Small intestine (tissue), 4 donors: ENCODE data around the gene PAQR4. TPM values are rescaled to one million over a fixed set of nuclear protein-coding genes. Genes with fewer than 3 reads are reported as not detected.

ENCODE experiments used
- polyA plus RNA-seq, 4 donors: library from polyadenylated mRNA; stranded (reverse) in 3 of 4; unstranded in 1 of 4; fragments of 200-250 nt in 3 of 4; fragments of 120-200 nt in 1 of 4; gene quantifications; one replicate each; pipeline versions ENCODE4 v1.2.1 to v1.2.3, GENCODE V29; 2013
- donor health status: healthy with polysubstance abuse.
- donor health status: Bipolar disorder and iron deficiency.
- donor health status: healthy.

The PAQR4 gene
- polyA plus RNA-seq, 4 donors, result 1.4 to 19.4 (median 6.9) TPM

Other genes starting within 250 kb of the PAQR4 start
- gene PRSS27, start 249.1 kb upstream of the PAQR4 start, polyA plus RNA-seq, result 1 to 10 TPM in 1 of 4 donors, under 1 TPM in 1, not detected in 2; 0.65 to 1.3 TPM
- 100 to 1,000 TPM; 329 to 655 (median 496) TPM for gene SRRM2, start 216.7 kb upstream of the PAQR4 start, polyA plus RNA-seq
- gene ELOB, start 192.1 kb upstream of the PAQR4 start, polyA plus RNA-seq, result 100 to 1,000 TPM; 166 to 718 (median 396) TPM
- gene PRSS33, start 181.8 kb upstream of the PAQR4 start, polyA plus RNA-seq, result under 1 TPM in 1 of 4 donors, not detected in 3; 0.03 TPM
- not detected for gene PRSS41, start 170.9 kb upstream of the PAQR4 start, polyA plus RNA-seq
- gene PRSS21, start 152.1 kb upstream of the PAQR4 start, polyA plus RNA-seq, result under 1 TPM in 2 of 4 donors, not detected in 2; 0.15 to 0.19 TPM
- gene ZG16B, start 139.0 kb upstream of the PAQR4 start, polyA plus RNA-seq, result 10 to 100 TPM in 3 of 4 donors, 1 to 10 TPM in 1; 5.2 to 19.9 (median 15.0) TPM
- 1 to 10 TPM in 2 of 4 donors, under 1 TPM in 2; 0.45 to 3.9 (median 1.1) TPM for gene PRSS22, start 111.2 kb upstream of the PAQR4 start, polyA plus RNA-seq
- 10 to 100 TPM in 3 of 4 donors, 1 to 10 TPM in 1; 9.1 to 30.2 (median 23.3) TPM for gene FLYWCH2, start 86.1 kb upstream of the PAQR4 start, polyA plus RNA-seq
- 10 to 100 TPM; 13.0 to 18.8 (median 14.9) TPM for gene FLYWCH1, start 57.4 kb upstream of the PAQR4 start, polyA plus RNA-seq
- under 1 TPM in 3 of 4 donors, not detected in 1; 0.15 to 0.54 (median 0.47) TPM for gene KREMEN2, start 5.1 kb upstream of the PAQR4 start, polyA plus RNA-seq
- 10 to 100 TPM in 2 of 4 donors, 1 to 10 TPM in 2; 2.5 to 24.7 (median 7.0) TPM for gene PKMYT1, start 11.1 kb downstream of the PAQR4 start, polyA plus RNA-seq
- 1 to 10 TPM in 2 of 4 donors, under 1 TPM in 2; 0.76 to 2.7 (median 0.99) TPM for gene CLDN9, start 43.6 kb downstream of the PAQR4 start, polyA plus RNA-seq
- gene CLDN6, start 48.8 kb downstream of the PAQR4 start, polyA plus RNA-seq, result 10 to 100 TPM in 1 of 4 donors, under 1 TPM in 1, not detected in 2; 0.04 to 24.4 TPM
- gene TNFRSF12A, start 51.0 kb downstream of the PAQR4 start, polyA plus RNA-seq, result 100 to 1,000 TPM in 2 of 4 donors, 10 to 100 TPM in 2; 27.4 to 259 (median 80.2) TPM
- 100 to 1,000 TPM in 1 of 4 donors, 10 to 100 TPM in 3; 51.5 to 119 (median 57.0) TPM for gene HCFC1R1, start 54.6 kb downstream of the PAQR4 start, polyA plus RNA-seq
- gene THOC6, start 54.7 kb downstream of the PAQR4 start, polyA plus RNA-seq, result 10 to 100 TPM; 35.9 to 51.4 (median 45.0) TPM
- 10 to 100 TPM; 19.1 to 47.8 (median 33.5) TPM for gene BICDL2, start 67.6 kb downstream of the PAQR4 start, polyA plus RNA-seq
- gene MMP25, start 77.2 kb downstream of the PAQR4 start, polyA plus RNA-seq, result 1 to 10 TPM in 1 of 4 donors, under 1 TPM in 3; 0.54 to 3.4 (median 0.78) TPM
- gene IL32, start 96.3 kb downstream of the PAQR4 start, polyA plus RNA-seq, result 1,000 to 10,000 TPM in 1 of 4 donors, 100 to 1,000 TPM in 3; 127 to 1,061 (median 507) TPM
- gene ZSCAN10, start 129.9 kb downstream of the PAQR4 start, polyA plus RNA-seq, result under 1 TPM in 2 of 4 donors, not detected in 2; 0.03 to 0.46 TPM
- gene ZNF205, start 143.2 kb downstream of the PAQR4 start, polyA plus RNA-seq, result 10 to 100 TPM; 12.7 to 17.7 (median 16.2) TPM
- gene ZNF213, start 165.7 kb downstream of the PAQR4 start, polyA plus RNA-seq, result 10 to 100 TPM; 10.8 to 12.8 (median 11.8) TPM
- not detected for gene OR1F1, start 218.9 kb downstream of the PAQR4 start, polyA plus RNA-seq